Activated T-helper 1 cell treated with anti-CD3 and anti-CD28 coated beads, Interleukin-12 subunit alpha, Interleukin-12 subunit beta, Interleukin-2, Interleukin-4 antibody, amounts not matched to agents 30 ng/mL and 10 ng/mL and 1 ng/mL, durations not matched to agents 14 hours and 24 hours and 36 hours (primary cell): ENCODE measurements around the gene SLC9A7. TPM values are rescaled to one million over a fixed set of nuclear protein-coding genes. Genes with fewer than 3 reads are reported as not detected.
A peak's percentile ranks its signal among the peaks of the same experiment; 100 is the strongest.

Experiments
- DNase-seq: peaks from one replicate; pipeline ENCODE4 v3.0.0; 2021; ENCODE audit warnings: low spot score
- H3K27ac Mint-ChIP-seq: one replicate; pipeline ENCODE4 v1.8.0; 2021; ENCODE audit warnings: mild to moderate bottlenecking, mixed read lengths
- H3K27me3 Mint-ChIP-seq: one replicate; pipeline ENCODE4 v1.8.0; 2022; ENCODE audit warnings: mild to moderate bottlenecking, moderate library complexity, mixed read lengths; ENCODE audit not compliant: insufficient read depth
- H3K36me3 Mint-ChIP-seq: one replicate; pipeline ENCODE4 v1.8.0; 2021; ENCODE audit warnings: low read depth, mixed read lengths
- H3K4me1 Mint-ChIP-seq: one replicate; pipeline ENCODE4 v1.8.0; 2021; ENCODE audit warnings: low read depth, mixed read lengths
- H3K4me3 Mint-ChIP-seq: one replicate; pipeline ENCODE4 v1.8.0; 2021; ENCODE audit warnings: mild to moderate bottlenecking, moderate library complexity, mixed read lengths
- H3K9me3 Mint-ChIP-seq: one replicate; pipeline ENCODE4 v1.8.0; 2021; ENCODE audit warnings: mixed read lengths
- intact Hi-C: fragments of 100-400 bp; cut with micrococcal nuclease; formaldehyde crosslinking; loops from one replicate; pipeline ENCODE4 v1.15.1; 2024
- total RNA-seq: library from RNA; stranded (reverse); gene quantifications from 2 replicates; pipeline ENCODE4 v1.2.3, GENCODE V29; 2022

Gene SLC9A7
- total RNA-seq, 1 donor from 2014 or later: 36.9 TPM

DNA sequence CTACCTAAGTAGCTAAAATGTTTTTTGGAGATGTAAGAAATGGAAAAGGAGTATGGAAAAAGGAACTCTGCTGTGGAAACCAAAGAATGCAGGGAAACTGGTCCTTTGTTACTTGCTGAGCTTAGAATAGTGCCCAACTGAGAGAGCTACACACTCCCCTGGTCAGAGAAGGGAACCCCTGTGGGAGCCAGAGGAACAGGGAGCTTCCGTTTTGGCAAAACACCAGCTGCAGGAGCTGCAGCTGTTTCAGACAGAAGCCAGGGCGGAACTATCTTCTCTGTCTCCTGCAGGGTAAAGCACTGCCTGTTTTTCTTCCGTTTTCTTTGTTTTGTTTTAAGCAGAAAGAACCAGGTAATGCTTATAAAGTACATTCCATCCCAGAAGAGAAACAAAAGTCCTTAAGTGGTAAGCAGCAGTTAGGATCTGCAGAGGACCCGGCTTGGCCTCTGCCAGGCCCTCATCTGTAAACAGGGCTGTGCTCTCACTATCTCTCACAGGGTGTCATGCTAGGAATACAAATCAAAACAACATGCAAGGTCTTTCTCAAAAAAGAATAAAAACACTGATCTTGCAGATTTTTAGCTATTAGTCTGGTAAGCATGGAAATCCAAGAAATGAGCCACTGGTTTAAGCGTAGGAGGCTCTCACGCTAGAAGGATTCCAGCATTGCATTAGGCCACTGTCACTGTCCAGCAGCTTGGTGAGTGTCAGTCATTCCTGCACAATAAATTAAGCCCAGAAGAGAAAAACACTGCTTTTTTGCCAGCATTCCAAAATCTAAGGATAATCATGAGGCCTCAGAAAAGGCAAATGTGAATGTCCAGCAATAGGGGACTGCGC is 109.3 kb downstream of the SLC9A7 start:
- intact Hi-C loops: loop anchor here (10.0 kb wide), 1 partner anchor 265 kb away; no protein-coding TSS in a partner anchor
- no peaks in the 10 kb centered on the region for H3K27me3 Mint-ChIP-seq
- no peak for DNase-seq
- peaks cover 3% of the 10 kb centered on the region for H3K36me3 Mint-ChIP-seq
- H3K27ac Mint-ChIP-seq: no peak overlapping the region
- no peak overlapping the region for H3K4me3 Mint-ChIP-seq
- peaks cover 7% of the 10 kb centered on the region for H3K4me1 Mint-ChIP-seq
- no peaks in the 10 kb centered on the region for H3K9me3 Mint-ChIP-seq

DNA sequence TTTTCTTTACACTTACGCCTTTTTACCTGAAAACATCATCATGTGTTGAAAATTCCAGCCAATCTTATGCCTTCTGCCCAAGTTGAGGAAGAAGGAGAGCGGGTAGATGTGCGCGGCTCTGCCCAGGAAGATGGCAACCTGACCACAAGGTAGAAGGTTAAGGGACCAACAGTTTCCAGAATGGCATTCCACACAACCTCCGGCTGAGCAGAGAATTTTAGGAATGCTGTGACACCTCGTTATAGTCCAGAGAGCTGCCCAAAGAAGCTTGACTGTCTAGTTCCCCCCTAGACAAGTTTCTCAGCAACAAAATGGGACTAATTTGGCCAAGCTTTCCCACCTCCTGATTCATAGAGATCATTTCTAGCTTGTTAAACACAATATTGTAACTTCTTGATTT is 110.3 kb downstream of the SLC9A7 start:
- Mint-ChIP-seq H3K9me3 (no peaks in the 10 kb centered on the region), H3K27ac (no peak overlapping the region), H3K4me3 (no peak overlapping the region), H3K36me3 (peaks cover 3% of the 10 kb centered on the region), H3K4me1 (peaks cover 7% of the 10 kb centered on the region), H3K27me3 (no peaks in the 10 kb centered on the region)
- intact Hi-C loops: loop anchor here (10.0 kb wide), 1 partner anchor 264 kb away; no protein-coding TSS in a partner anchor
- DNase-seq: no peak

DNA sequence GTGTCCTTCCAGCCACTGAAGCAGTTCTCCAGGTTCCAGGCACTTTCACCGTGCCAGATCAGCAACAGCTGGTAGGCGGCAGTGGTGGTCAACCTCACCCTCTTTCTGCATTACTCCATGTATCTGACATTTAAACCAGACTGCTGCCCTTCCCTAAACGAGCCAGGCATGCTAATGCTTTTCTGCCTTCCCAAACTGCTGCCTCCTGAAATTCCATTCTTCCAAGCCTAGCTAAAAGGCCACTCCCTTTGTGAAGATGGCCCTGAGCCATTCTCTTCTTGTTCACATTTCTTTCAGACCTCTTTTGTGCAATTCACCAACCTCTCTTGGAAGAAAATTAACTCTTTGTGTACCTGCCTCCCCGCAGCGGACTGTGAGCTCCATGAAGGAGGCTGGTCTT is 111.7 kb downstream of the SLC9A7 start:
- H3K27ac Mint-ChIP-seq: no peak overlapping the region
- intact Hi-C loops: loop anchor here (10.0 kb wide), 1 partner anchor 262 kb away; no protein-coding TSS in a partner anchor
- DNase-seq: no peak
- H3K4me3 Mint-ChIP-seq: no peak overlapping the region
- peaks cover 8% of the 10 kb centered on the region for H3K36me3 Mint-ChIP-seq
- H3K27me3 Mint-ChIP-seq: no peaks in the 10 kb centered on the region
- peaks cover 11% of the 10 kb centered on the region for H3K4me1 Mint-ChIP-seq
- H3K9me3 Mint-ChIP-seq: no peaks in the 10 kb centered on the region

DNA sequence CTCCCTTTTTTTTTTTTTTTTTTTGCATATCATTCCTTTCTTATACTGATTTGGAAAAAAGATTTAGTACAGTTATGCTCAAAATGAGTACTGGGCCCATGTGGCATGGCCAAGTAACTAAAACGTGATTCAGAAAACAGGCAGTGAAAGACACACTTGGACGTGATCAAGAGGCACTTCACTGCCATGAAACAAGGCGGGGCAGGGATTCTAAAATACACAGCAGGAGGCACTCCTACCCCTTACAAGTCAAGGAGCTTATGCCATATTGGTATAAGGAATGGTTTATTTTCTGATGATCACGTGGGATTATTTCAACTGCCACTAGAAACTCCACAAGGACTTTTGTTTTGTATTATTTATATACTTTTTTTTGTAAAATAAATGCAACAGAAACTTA is 113.3 kb downstream of the SLC9A7 start:
- Mint-ChIP-seq H3K9me3 (no peaks in the 10 kb centered on the region), H3K27ac (no peak overlapping the region), H3K4me3 (no peak overlapping the region), H3K36me3 (peaks cover 15% of the 10 kb centered on the region), H3K27me3 (no peaks in the 10 kb centered on the region), H3K4me1 (peaks cover 20% of the 10 kb centered on the region)
- DNase-seq: no peak
- intact Hi-C loops: loop anchor here (10.0 kb wide), 1 partner anchor 261 kb away; no protein-coding TSS in a partner anchor

DNA sequence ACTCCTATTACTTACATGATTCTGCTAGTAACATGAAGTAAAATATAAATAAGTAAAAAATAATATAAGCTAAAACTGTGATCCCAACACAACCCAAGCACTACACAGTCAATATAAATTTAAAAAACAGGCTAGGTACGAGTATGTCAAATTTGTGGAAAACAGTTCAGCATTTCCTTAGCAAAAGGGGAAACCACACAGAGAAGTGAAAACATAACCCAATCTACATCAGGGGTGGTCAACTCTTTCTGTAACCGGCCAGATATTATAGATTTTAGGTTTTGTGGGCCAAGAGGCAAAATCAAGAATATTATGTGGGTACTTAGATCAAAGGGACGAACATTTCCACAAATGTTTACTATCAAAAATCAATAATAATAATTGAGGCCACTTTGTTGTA is 115.3 kb downstream of the SLC9A7 start:
- Mint-ChIP-seq H3K9me3 (no peaks in the 10 kb centered on the region), H3K4me1 (peaks cover 20% of the 10 kb centered on the region), H3K36me3 (peaks cover 15% of the 10 kb centered on the region), H3K4me3 (no peak overlapping the region), H3K27ac (no peak overlapping the region), H3K27me3 (no peaks in the 10 kb centered on the region)
- intact Hi-C loops: loop anchor here (5.0 to 10.0 kb wide), 2 partner anchors 44 to 259 kb away; no protein-coding TSS in a partner anchor
- DNase-seq: no peak

DNA sequence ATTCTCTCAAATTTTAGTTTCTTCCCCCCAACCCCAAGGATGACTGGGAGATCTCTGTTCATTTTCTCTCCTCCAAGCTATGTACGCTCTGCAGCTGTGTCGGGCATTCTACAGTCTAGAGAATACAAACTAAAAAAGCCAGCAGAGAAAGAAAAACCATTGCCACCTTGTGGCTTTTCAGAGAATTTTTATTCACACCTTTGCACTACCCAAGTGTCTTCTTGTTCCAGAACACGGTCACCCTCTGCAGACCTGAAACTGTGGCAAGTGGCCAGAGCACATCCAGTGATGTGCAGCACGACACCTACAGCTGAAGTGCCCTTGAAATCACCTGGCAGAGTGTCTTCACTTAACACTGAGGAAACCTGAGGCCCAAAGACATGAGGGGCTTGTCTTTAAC is 116.8 kb downstream of the SLC9A7 start:
- no peak for DNase-seq
- Mint-ChIP-seq H3K36me3 (peaks cover 15% of the 10 kb centered on the region), H3K27ac (no peak overlapping the region), H3K4me1 (peaks cover 32% of the 10 kb centered on the region), H3K27me3 (no peaks in the 10 kb centered on the region), H3K9me3 (no peaks in the 10 kb centered on the region), H3K4me3 (no peak overlapping the region)
- intact Hi-C loops: loop anchor here (1.0 to 10.0 kb wide), 3 partner anchors 45 to 257 kb away; no protein-coding TSS in a partner anchor

DNA sequence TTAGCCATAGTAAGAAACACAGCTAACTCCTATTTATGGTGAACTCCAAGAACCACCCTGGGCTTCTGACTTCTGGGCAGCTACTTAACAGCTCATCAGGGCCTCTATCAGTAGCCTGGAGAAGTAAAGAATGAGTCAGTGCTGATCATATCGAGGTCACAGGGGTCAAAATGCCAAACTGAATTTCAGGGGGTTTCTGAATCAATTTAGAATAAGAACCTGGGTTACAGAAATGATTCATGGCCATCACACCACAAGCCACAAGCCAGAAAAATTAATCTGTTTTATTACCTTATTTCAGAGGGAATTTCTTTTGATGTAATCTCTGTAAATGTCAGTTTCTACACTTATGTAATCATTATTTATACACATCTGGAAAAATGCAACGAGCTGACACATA is 121.0 kb downstream of the SLC9A7 start:
- Mint-ChIP-seq H3K27ac (no peak overlapping the region), H3K9me3 (no peaks in the 10 kb centered on the region), H3K4me1 (peaks cover 47% of the 10 kb centered on the region), H3K27me3 (no peaks in the 10 kb centered on the region), H3K4me3 (no peak overlapping the region), H3K36me3 (peaks cover 20% of the 10 kb centered on the region)
- intact Hi-C loops: loop anchor here (1.0 kb wide), 1 partner anchor 9 kb away; no protein-coding TSS in a partner anchor
- no peak for DNase-seq

DNA sequence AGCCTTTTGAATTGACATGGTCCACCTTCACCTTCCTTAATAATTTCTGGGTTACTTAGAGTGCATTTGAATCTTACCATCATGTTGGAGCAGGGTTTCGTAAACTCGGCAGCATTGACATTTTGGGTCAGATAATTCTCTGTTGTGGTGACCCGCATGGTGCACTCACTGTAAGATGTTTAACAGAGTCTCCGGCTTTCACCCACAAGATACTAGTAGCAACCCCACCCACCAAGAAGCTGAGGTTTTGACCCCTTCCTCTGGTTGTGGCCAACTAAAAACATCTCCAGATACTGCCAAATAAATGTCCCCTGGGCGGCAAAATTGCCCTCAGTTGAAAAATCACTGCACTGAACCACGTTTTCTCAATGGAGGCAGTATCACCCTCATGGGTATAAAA is 122.7 kb downstream of the SLC9A7 start:
- intact Hi-C loops: no loop called here
- Mint-ChIP-seq H3K36me3 (peaks cover 20% of the 10 kb centered on the region), H3K27me3 (no peaks in the 10 kb centered on the region), H3K9me3 (no peaks in the 10 kb centered on the region), H3K4me1 (peaks cover 38% of the 10 kb centered on the region), H3K4me3 (no peak overlapping the region), H3K27ac (no peak overlapping the region)
- DNase-seq: no peak

DNA sequence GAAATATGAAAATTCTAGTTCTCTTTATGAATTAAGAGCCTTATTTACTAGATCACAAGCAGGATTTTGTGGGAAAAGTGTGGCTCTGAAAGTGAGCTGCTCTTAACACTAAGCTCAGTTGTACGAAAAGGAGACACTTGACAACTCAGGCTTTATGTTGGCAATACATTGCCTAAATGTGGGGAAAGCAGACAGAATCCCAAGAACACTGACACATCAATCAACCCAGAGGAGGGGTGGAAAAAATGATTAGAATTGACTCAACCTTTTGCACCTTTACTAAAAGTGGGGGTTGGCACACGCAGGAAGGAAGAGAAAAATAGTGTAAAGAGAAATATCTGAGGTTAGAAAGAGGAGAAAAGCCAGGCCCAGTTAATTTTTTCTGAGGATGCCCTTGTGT is 123.7 kb downstream of the SLC9A7 start:
- H3K27me3 Mint-ChIP-seq: no peaks in the 10 kb centered on the region
- peaks cover 26% of the 10 kb centered on the region for H3K36me3 Mint-ChIP-seq
- H3K4me3 Mint-ChIP-seq: peak overlapping the region; percentile 25
- DNase-seq: no peak
- H3K4me1 Mint-ChIP-seq: peaks cover 43% of the 10 kb centered on the region
- H3K27ac Mint-ChIP-seq: peak overlapping the region; percentile 87
- intact Hi-C loops: no loop called here
- no peaks in the 10 kb centered on the region for H3K9me3 Mint-ChIP-seq

DNA sequence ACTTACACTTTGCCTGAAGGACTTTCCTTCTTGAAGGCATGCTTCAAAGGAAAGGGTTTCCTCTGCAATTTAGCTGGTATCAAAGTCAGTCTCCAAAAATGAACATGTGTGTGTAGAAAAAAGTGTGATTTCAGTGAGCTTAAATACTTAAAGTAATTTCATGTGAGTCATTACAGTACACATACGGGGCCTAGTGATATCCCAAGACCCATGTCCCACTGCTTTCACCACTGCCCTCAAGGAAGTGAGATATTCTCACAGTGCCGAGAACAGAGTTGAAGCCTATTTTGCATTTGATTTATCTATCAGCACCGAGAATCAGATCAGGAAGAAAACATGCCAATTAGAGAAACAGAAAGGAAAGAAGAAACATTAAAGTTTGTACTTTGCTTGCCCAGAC is 124.3 kb downstream of the SLC9A7 start:
- Mint-ChIP-seq H3K4me3 (peak overlapping the region; percentile 57), H3K27me3 (no peaks in the 10 kb centered on the region), H3K9me3 (no peaks in the 10 kb centered on the region), H3K4me1 (peaks cover 43% of the 10 kb centered on the region), H3K36me3 (peaks cover 31% of the 10 kb centered on the region), H3K27ac (peak overlapping the region; percentile 87)
- intact Hi-C loops: no loop called here
- DNase-seq: no peak

DNA sequence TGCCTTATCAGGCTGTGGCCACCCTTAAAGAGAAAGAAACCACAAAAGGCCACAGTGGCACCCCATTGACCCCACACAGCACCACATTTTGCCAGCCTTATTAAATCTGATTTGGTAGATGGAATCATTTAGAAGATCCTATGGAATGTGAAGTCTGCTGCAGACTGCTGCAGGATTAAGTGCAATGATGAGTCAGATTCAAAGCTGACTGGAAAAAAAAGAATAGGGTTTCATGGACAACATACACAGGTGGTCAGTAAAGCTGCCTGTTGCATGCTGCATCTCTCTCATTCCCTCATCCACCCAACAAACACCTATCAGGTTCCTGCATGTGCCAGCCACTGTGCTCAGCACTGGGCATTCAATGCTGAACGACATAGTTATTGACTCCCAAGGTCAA is 128.8 kb downstream of the SLC9A7 start:
- Mint-ChIP-seq H3K4me3 (no peak overlapping the region), H3K27ac (no peak overlapping the region), H3K9me3 (no peaks in the 10 kb centered on the region), H3K4me1 (peaks cover 42% of the 10 kb centered on the region), H3K36me3 (peaks cover 39% of the 10 kb centered on the region), H3K27me3 (no peaks in the 10 kb centered on the region)
- intact Hi-C loops: no loop called here
- no peak for DNase-seq

DNA sequence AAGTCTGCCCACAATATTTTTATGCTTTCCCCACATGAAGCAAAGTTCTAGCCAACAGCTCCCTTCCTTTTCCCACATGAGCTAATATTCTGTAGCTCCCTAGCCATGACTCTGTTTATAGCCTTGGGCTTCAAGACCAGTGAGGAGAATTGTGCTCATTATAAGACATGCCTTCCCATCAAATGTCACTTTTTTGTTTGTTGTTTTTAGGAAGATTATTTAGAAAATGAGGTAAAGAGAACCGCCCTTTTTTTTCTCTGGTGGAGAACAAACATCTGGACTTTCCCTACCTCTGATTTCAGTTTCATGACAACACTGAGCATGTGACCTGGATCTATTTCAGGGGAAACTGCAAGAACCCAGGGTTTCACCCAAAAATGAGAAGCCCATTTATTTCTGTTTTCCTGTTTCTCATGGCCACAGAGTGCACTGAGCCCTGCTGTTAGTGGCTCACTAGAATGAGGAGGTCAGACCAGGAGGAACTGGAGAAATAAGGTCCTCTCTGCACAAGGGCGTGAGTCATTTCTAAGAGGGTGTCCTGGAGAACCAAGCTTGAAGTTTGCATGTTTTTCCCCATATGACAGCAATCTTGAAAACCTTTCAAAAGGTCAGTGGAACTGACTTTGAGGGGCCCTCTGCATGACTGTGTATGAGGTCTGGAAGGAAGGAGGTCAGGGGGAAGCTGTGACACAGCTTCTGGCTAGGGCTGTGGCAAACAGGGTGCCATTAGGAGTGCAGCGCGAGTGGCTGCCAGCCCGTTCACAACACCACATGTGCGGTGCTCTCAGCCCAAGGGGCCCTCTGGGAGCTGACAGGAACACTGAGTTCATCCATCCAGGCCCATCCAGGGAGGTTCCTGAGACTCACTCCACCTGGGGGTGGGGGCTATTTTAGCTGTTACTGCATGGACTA is 130.2 kb downstream of the SLC9A7 start:
- intact Hi-C loops: loop anchor here (1.0 to 5.0 kb wide), 7 partner anchors 10 to 84 kb away; partner anchors contain the start of genes CHST7 and ZNF674
- Mint-ChIP-seq H3K4me1 (peaks cover 34% of the 10 kb centered on the region), H3K27ac (peak overlapping the region; percentile 93), H3K9me3 (no peaks in the 10 kb centered on the region), H3K4me3 (peak overlapping the region; percentile 66), H3K27me3 (no peaks in the 10 kb centered on the region), H3K36me3 (peaks cover 34% of the 10 kb centered on the region)
- DNase-seq: no peak
